Suprapubic skin (tissue), 4 donors: ENCODE measurements around the gene GADL1.

Experiments used
- EP300 ChIP-seq: sonication (generic); formaldehyde crosslinking; IDR thresholded peaks from one replicate; pipeline ENCODE4 v1.6.1; 2017; ENCODE audit warnings: antibody characterized with exemption
- POLR2A ChIP-seq, 2 donors: fragments of 450-650 bp; IDR thresholded peaks; one replicate each; pipeline ENCODE4 v1.6.1; 2017; ENCODE audit warnings: antibody characterized with exemption in 2 of 2, mild to moderate bottlenecking in 2 of 2, moderate library complexity in 2 of 2
- POLR2AphosphoS5 ChIP-seq, 3 donors: sonication (generic); formaldehyde crosslinking; IDR thresholded peaks; one replicate each; pipeline ENCODE4 v1.6.1; 2017; ENCODE audit warnings: antibody characterized with exemption in 3 of 3
- TF ChIP-seq, protein P1 (sequence below), 2 donors: fragments of 200-600 bp in 1 of 2; fragments of 450-650 bp in 1 of 2; sonication (generic) in 1 of 2; IDR thresholded peaks; one replicate each; pipeline ENCODE4 v1.5.1; 2016 to 2019; ENCODE audit warnings: antibody characterized with exemption in 2 of 2, mild to moderate bottlenecking in 1 of 2, moderate library complexity in 1 of 2

DNA sequence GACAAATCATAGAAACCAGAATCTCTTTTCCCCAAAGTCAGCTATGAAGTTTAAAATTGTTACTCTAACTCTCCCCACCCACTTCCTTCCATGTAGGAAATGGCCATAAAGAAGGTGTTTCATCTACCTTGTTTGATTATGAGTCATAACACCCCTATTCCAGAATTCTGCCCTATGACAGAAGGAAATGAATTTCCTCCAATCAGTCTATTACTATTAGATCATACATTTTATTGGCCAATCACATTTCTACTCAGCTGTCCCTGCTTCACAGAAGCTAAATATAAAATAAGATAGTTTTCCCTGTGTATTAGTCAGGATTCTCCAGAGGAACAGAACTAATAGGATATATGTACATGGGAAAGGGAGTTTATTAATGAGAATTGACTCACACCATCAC lies 186.0 kb downstream of the GADL1 start:
- no peak for TF ChIP-seq POLR2AphosphoS5 (IDR thresholded peaks at IDR 0.05)
- TF ChIP-seq, protein P1, sequence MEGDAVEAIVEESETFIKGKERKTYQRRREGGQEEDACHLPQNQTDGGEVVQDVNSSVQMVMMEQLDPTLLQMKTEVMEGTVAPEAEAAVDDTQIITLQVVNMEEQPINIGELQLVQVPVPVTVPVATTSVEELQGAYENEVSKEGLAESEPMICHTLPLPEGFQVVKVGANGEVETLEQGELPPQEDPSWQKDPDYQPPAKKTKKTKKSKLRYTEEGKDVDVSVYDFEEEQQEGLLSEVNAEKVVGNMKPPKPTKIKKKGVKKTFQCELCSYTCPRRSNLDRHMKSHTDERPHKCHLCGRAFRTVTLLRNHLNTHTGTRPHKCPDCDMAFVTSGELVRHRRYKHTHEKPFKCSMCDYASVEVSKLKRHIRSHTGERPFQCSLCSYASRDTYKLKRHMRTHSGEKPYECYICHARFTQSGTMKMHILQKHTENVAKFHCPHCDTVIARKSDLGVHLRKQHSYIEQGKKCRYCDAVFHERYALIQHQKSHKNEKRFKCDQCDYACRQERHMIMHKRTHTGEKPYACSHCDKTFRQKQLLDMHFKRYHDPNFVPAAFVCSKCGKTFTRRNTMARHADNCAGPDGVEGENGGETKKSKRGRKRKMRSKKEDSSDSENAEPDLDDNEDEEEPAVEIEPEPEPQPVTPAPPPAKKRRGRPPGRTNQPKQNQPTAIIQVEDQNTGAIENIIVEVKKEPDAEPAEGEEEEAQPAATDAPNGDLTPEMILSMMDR (IDR thresholded peaks at IDR 0.05), result no peak
- no peak for TF ChIP-seq EP300
- no peak for TF ChIP-seq POLR2A (IDR thresholded peaks at IDR 0.05)
